ENCODE results near the gene PRKN.

The PRKN gene

DNA sequence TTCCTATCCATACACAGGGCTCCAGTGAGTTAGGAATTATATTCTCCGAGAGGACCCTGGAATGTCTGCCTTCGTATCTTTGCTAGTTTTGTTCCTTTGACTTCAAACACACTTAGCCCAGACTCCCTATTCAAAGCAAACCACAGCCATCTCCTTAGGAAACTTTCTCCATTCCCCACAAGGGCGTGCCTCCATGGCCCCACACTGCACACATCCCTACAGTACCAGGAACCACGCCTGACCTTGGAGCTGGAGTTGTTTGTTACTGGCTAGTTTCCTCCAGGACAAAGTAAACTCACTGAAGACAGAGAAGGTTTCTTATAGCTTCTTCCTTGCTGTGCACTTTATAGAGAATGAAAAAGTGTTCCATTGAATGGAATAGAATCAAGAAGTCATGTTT lies 1040.9 kb downstream of the PRKN start:
- H3K9ac ChIP-seq: no peak overlapping the region
- H3K4me1 ChIP-seq (ENCODE audit: low read depth, poor library complexity, severe bottlenecking): no peaks in the 10 kb centered on the region
- no peak overlapping the region for H2AFZ ChIP-seq (ENCODE audit: low read depth)
- no peak overlapping the region for H3K4me2 ChIP-seq
- H3K27me3 ChIP-seq (ENCODE audit: insufficient read depth, low read depth): no peaks in the 10 kb centered on the region
- no peaks in the 10 kb centered on the region for H3K36me3 ChIP-seq (ENCODE audit: insufficient read depth)
- TF ChIP-seq, protein P1, sequence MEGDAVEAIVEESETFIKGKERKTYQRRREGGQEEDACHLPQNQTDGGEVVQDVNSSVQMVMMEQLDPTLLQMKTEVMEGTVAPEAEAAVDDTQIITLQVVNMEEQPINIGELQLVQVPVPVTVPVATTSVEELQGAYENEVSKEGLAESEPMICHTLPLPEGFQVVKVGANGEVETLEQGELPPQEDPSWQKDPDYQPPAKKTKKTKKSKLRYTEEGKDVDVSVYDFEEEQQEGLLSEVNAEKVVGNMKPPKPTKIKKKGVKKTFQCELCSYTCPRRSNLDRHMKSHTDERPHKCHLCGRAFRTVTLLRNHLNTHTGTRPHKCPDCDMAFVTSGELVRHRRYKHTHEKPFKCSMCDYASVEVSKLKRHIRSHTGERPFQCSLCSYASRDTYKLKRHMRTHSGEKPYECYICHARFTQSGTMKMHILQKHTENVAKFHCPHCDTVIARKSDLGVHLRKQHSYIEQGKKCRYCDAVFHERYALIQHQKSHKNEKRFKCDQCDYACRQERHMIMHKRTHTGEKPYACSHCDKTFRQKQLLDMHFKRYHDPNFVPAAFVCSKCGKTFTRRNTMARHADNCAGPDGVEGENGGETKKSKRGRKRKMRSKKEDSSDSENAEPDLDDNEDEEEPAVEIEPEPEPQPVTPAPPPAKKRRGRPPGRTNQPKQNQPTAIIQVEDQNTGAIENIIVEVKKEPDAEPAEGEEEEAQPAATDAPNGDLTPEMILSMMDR (conservative IDR thresholded peaks at IDR 0.05; ENCODE audit: low read depth, low read length): no peak
- H3K4me3 ChIP-seq (IDR thresholded peaks at IDR 0.05; ENCODE audit: insufficient read depth, low read depth, low read length): no peak overlapping the region
- no peaks in the 10 kb centered on the region for H4K20me1 ChIP-seq (ENCODE audit: insufficient read depth)
- H3K27ac ChIP-seq: no peak overlapping the region
- no peaks in the 10 kb centered on the region for H3K79me2 ChIP-seq (ENCODE audit: insufficient read depth, low read depth)

DNA sequence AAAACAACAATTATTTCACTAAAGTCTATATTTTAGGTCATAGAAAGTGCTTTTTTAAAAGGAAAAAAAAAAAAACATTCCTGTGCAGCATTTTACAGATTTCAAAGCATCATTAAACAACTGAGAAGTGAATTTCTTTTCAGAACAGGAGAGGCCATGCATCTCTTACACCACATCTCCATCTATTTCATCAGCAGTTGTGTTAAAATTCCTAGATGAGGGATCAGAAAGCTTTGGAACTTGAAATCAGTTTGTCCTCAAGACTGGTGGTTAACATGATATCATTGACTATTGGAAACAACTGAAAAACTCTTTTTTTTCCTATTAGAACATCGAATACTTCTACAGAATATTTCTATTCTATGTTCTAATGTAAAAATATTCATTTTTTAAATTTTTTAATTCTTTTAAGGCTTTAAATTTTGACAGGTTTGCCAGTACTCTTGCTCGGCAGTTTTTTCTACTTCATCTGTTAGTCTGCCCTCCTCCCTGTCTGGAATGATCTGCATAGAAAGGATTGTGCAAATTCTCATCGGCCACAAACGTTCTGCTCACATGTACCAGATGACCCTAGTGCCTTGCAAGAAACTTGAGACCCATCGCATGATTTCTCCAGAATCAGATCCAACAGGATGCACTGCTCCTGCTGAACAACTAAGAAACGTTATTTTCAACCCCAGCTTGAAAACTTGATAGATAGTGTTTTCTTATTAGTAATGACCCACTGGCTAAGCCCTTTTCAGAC lies 1042.7 kb downstream of the PRKN start:
- Histone ChIP-seq H3K4me1 (ENCODE audit: low read depth, poor library complexity, severe bottlenecking) (peaks cover under 1% of the 10 kb centered on the region), H3K27me3 (ENCODE audit: insufficient read depth, low read depth) (no peaks in the 10 kb centered on the region), H3K79me2 (ENCODE audit: insufficient read depth, low read depth) (no peaks in the 10 kb centered on the region), H4K20me1 (ENCODE audit: insufficient read depth) (no peaks in the 10 kb centered on the region), H3K9ac (no peak overlapping the region), H2AFZ (ENCODE audit: low read depth) (no peak overlapping the region), H3K4me3 (IDR thresholded peaks at IDR 0.05; ENCODE audit: insufficient read depth, low read depth, low read length) (no peak overlapping the region), H3K4me2 (no peak overlapping the region), H3K36me3 (ENCODE audit: insufficient read depth) (no peaks in the 10 kb centered on the region), H3K27ac (no peak overlapping the region)
- TF ChIP-seq, protein P1 (conservative IDR thresholded peaks at IDR 0.05; ENCODE audit: low read depth, low read length): no peak

DNA sequence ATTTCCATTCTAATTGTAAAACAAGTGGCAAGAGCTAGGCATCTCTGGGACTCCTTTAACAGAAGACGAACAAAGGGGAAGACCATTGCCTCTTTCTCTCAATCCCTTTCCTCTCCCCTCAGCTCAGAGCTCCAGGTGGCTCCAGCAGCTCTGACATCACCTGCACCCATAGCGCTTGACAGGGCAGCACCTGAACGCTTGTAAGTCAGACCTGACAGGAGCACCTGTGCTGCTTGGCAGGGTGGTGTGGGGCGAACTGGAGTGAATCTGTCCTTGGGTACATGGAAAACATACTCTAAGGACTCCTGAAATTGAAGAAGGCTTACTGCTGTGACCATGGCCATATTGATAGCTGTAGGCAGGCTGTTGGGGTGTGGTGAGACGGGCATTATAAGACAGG lies 1044.2 kb downstream of the PRKN start:
- no peaks in the 10 kb centered on the region for H4K20me1 ChIP-seq (ENCODE audit: insufficient read depth)
- H3K4me1 ChIP-seq (ENCODE audit: low read depth, poor library complexity, severe bottlenecking): peaks cover 12% of the 10 kb centered on the region
- no peak overlapping the region for H3K4me3 ChIP-seq (IDR thresholded peaks at IDR 0.05; ENCODE audit: insufficient read depth, low read depth, low read length)
- H2AFZ ChIP-seq (ENCODE audit: low read depth): no peak overlapping the region
- H3K27me3 ChIP-seq (ENCODE audit: insufficient read depth, low read depth): no peaks in the 10 kb centered on the region
- H3K79me2 ChIP-seq (ENCODE audit: insufficient read depth, low read depth): no peaks in the 10 kb centered on the region
- H3K4me2 ChIP-seq: no peak overlapping the region
- no peaks in the 10 kb centered on the region for H3K36me3 ChIP-seq (ENCODE audit: insufficient read depth)
- no peak overlapping the region for H3K9ac ChIP-seq
- TF ChIP-seq, protein P1 (conservative IDR thresholded peaks at IDR 0.05; ENCODE audit: low read depth, low read length): no peak
- H3K27ac ChIP-seq: no peak overlapping the region

DNA sequence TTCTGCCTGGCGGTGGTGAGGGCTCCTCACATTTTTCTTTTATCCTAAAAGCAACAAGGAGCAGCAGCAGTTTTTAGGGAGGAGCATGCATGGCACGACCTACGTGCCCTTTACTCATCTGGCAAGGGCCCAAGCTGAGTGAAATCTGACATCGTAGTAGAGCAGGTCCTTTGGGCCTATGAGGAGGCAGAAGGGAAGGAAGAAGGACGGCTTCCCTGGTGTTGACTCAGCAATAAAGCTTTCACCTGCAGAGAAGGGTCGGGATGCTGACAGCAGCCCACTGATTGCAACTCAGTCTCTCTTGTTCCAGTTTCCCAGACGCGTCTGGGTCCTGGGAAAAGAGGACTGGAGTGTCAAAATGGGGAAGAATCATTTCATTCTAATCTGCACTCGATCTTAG lies 1044.6 kb downstream of the PRKN start:
- no peaks in the 10 kb centered on the region for H4K20me1 ChIP-seq (ENCODE audit: insufficient read depth)
- no peak overlapping the region for H3K27ac ChIP-seq
- no peak overlapping the region for H3K9ac ChIP-seq
- no peak overlapping the region for H3K4me3 ChIP-seq (IDR thresholded peaks at IDR 0.05; ENCODE audit: insufficient read depth, low read depth, low read length)
- H2AFZ ChIP-seq (ENCODE audit: low read depth): no peak overlapping the region
- TF ChIP-seq, protein P1 (conservative IDR thresholded peaks at IDR 0.05; ENCODE audit: low read depth, low read length): no peak
- H3K36me3 ChIP-seq (ENCODE audit: insufficient read depth): no peaks in the 10 kb centered on the region
- peaks cover 16% of the 10 kb centered on the region for H3K4me1 ChIP-seq (ENCODE audit: low read depth, poor library complexity, severe bottlenecking)
- no peaks in the 10 kb centered on the region for H3K79me2 ChIP-seq (ENCODE audit: insufficient read depth, low read depth)
- H3K4me2 ChIP-seq: no peak overlapping the region
- no peaks in the 10 kb centered on the region for H3K27me3 ChIP-seq (ENCODE audit: insufficient read depth, low read depth)
